ENCODE measurements around the gene IZUMO1R. TPM values are rescaled to one million over a fixed set of nuclear protein-coding genes. Genes with fewer than 3 reads are reported as not detected.

IZUMO1R gene
- total RNA-seq, 1 experiment from 2014 or later = not detected

DNA sequence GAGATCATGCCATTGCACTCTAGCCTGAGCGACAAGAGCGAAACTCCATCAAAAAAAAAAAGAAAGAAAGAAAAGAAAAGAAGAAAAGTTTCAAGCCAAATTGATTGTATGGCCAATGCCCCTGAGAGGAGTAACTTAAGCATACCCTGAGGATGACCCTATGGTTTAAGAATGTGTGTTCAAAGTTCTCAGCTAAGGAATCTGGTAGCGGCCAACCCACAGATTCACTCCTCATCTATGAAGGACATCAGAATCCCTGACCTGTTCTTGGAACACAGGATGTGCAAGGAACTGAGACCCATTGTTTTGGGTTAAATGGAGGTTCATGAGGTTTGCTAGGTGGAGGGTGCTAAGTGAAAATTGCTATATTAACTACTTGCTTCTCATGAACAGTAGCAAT lies 18.1 kb downstream of the IZUMO1R start:
- Histone ChIP-seq H3K27ac (ENCODE audit: low read length) (no peak overlapping the region), H3K4me1 (ENCODE audit: control insufficient read depth, insufficient read depth, low read length) (no peaks in the 10 kb centered on the region), H3K27me3 (ENCODE audit: control insufficient read depth, insufficient read depth, low read length) (no peaks in the 10 kb centered on the region), H3K4me3 (ENCODE audit: low read depth in 2 of 2, low read length in 2 of 2) (no peak overlapping the region), H3K36me3 (ENCODE audit: control insufficient read depth, insufficient read depth, low read length) (no peaks in the 10 kb centered on the region), H3K9me3 (ENCODE audit: control insufficient read depth, insufficient read depth, low read depth, low read length) (no peaks in the 10 kb centered on the region)
- BruUV-seq (replicated peaks) = no TSS peak
- TF ChIP-seq SIN3A (IDR thresholded peaks at IDR 0.05; ENCODE audit: borderline replicate concordance, insufficient read depth, low read depth, low read length) (no peak), POLR2AphosphoS5 (IDR thresholded peaks at IDR 0.05; ENCODE audit: low read depth, low read length) (no peak), TCF7L2 (IDR thresholded peaks at IDR 0.05; ENCODE audit: low read depth, low read length) (no peak)
- TF ChIP-seq, protein P1, sequence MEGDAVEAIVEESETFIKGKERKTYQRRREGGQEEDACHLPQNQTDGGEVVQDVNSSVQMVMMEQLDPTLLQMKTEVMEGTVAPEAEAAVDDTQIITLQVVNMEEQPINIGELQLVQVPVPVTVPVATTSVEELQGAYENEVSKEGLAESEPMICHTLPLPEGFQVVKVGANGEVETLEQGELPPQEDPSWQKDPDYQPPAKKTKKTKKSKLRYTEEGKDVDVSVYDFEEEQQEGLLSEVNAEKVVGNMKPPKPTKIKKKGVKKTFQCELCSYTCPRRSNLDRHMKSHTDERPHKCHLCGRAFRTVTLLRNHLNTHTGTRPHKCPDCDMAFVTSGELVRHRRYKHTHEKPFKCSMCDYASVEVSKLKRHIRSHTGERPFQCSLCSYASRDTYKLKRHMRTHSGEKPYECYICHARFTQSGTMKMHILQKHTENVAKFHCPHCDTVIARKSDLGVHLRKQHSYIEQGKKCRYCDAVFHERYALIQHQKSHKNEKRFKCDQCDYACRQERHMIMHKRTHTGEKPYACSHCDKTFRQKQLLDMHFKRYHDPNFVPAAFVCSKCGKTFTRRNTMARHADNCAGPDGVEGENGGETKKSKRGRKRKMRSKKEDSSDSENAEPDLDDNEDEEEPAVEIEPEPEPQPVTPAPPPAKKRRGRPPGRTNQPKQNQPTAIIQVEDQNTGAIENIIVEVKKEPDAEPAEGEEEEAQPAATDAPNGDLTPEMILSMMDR (IDR thresholded peaks at IDR 0.05) = no peak
- TF ChIP-seq, protein P2, sequence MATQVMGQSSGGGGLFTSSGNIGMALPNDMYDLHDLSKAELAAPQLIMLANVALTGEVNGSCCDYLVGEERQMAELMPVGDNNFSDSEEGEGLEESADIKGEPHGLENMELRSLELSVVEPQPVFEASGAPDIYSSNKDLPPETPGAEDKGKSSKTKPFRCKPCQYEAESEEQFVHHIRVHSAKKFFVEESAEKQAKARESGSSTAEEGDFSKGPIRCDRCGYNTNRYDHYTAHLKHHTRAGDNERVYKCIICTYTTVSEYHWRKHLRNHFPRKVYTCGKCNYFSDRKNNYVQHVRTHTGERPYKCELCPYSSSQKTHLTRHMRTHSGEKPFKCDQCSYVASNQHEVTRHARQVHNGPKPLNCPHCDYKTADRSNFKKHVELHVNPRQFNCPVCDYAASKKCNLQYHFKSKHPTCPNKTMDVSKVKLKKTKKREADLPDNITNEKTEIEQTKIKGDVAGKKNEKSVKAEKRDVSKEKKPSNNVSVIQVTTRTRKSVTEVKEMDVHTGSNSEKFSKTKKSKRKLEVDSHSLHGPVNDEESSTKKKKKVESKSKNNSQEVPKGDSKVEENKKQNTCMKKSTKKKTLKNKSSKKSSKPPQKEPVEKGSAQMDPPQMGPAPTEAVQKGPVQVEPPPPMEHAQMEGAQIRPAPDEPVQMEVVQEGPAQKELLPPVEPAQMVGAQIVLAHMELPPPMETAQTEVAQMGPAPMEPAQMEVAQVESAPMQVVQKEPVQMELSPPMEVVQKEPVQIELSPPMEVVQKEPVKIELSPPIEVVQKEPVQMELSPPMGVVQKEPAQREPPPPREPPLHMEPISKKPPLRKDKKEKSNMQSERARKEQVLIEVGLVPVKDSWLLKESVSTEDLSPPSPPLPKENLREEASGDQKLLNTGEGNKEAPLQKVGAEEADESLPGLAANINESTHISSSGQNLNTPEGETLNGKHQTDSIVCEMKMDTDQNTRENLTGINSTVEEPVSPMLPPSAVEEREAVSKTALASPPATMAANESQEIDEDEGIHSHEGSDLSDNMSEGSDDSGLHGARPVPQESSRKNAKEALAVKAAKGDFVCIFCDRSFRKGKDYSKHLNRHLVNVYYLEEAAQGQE (IDR thresholded peaks at IDR 0.05; ENCODE audit: insufficient read depth in 1 of 2, low read depth in 2 of 2, low read length in 1 of 2) = no peak
- in situ Hi-C loops (cut with HindIII; ENCODE audit: low pct_unique_long_range_greater_than_20kb, low sequenced_read_pairs) (no loop called here), intact Hi-C loops (cut with micrococcal nuclease; ENCODE audit: unreplicated experiment) (no loop called here)
- DNase-seq (ENCODE audit: low read depth, low spot score) (no peak), ATAC-seq (no peak)
- ChIA-PET CTCF (no interaction called here), POLR2A (no interaction called here)

DNA sequence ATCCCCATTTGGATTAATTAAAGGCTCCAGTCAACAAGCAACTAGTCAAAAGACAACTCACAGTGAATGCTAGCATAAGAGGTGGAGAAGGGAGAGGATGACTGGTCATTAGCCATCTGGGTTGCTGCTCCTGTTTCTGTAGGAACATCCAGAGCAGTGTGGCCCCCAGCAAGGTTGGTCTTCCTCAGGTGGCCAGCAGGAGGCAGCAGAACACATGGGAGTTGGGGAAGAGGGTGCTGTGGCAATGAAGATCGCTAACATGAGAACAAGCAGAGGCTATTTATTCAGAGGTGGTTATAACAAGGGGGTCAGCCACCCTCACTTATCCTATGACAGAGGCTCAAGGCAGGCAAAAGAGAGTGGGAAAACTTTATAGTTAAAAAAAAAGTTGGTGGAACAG lies 21.3 kb downstream of the IZUMO1R start:
- CTCF ChIA-PET = interaction anchor here (0.6 kb wide), 1 partner anchor 193 kb away, joined by 3 read pairs; no protein-coding TSS in a partner anchor
- Histone ChIP-seq H3K27ac (ENCODE audit: low read length) (no peak overlapping the region), H3K36me3 (ENCODE audit: control insufficient read depth, insufficient read depth, low read length) (no peaks in the 10 kb centered on the region), H3K4me3 (ENCODE audit: low read depth in 2 of 2, low read length in 2 of 2) (no peak overlapping the region), H3K9me3 (ENCODE audit: control insufficient read depth, insufficient read depth, low read depth, low read length) (no peaks in the 10 kb centered on the region), H3K27me3 (ENCODE audit: control insufficient read depth, insufficient read depth, low read length) (no peaks in the 10 kb centered on the region; the same call in none of the 2 replicates), H3K4me1 (ENCODE audit: control insufficient read depth, insufficient read depth, low read length) (peaks cover 4% of the 10 kb centered on the region; the same call in 1 of the 2 replicates)
- ATAC-seq = peak; percentile 73; the same call in 1 of the 2 replicates
- no TSS peak for BruUV-seq (replicated peaks)
- intact Hi-C loops (cut with micrococcal nuclease; ENCODE audit: unreplicated experiment) = loop anchor here (5.0 kb wide), 1 partner anchor 177 kb away; no protein-coding TSS in a partner anchor
- DNase-seq (ENCODE audit: low read depth, low spot score) = peak; percentile 28
- POLR2A ChIA-PET = no interaction called here
- TF ChIP-seq, protein P1 (IDR thresholded peaks at IDR 0.05) = peak; percentile 67
- TF ChIP-seq SIN3A (IDR thresholded peaks at IDR 0.05; ENCODE audit: borderline replicate concordance, insufficient read depth, low read depth, low read length) = no peak
- TF ChIP-seq POLR2AphosphoS5 (IDR thresholded peaks at IDR 0.05; ENCODE audit: low read depth, low read length) = no peak
- in situ Hi-C loops (cut with HindIII; ENCODE audit: low pct_unique_long_range_greater_than_20kb, low sequenced_read_pairs) = no loop called here

All from Panc1 (cell line).